HT1080 (cell line): ENCODE data around the gene SLC39A3. TPM values are rescaled to one million over a fixed set of nuclear protein-coding genes. Genes with fewer than 3 reads are reported as not detected.

Source experiments
- DNase-seq: peaks from one replicate; pipeline ENCODE4 v3.0.0-alpha.2; 2015; ENCODE audit warnings: low read depth
- total RNA-seq: library from RNA; depleted of rRNA; stranded (reverse); fragments of >200 nt; shearing (Covaris generic); gene quantifications from 2 replicates; pipeline ENCODE4 v1.2.3, GENCODE V29; 2014

The SLC39A3 gene
- total RNA-seq, 1 experiment from 2014 or later, result 57.3 TPM

DNA sequence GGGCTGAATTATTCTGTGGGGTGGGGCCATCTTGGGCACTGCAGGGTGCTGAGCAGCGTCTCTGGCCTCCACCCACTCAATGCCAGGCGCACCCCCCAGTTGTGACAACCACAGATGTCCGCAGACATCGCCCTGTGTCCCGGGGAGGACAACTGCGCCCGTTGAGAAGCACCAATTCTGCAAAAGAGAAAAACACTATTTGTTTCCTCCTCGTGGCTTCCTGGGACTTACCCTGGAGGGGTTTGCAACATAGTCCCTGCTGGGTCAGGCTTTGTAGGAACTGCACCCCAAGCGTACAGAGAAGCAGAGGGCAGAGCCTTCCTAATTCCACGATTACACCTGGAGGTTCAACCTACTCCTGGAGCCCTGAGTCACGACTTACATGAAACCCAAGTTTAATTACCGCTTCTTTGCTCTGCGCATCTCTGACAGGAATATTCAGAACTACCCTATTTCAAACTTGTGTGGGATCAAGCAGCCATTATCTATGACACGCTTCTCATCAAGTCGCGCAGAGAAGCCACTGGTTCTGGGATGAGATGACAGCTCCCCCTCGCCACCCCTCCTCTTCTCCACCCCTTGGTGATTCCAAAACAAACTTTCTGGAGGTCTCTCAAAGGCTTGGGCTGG is 11.1 kb upstream of the SLC39A3 start:
- DNase-seq, result no peak

DNA sequence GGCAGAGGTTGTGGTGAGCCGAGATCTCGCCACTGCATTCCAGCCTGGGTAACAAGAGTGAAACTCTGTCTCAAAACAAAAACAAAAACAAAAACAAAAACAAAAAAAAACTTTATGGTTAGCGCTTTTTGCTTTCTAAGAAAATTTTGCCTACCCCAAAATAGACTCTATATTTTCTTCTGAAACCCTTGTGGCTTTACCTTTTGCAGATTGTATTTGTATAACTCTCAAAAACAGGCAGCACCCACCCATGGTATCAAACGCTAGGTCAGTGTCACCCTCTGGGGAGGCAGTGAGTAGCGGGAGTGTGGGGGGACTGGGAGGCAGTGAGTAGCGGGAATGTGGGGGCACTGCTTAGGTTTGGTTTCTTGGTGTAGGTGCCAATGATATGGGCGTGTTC is 7.5 kb upstream of the SLC39A3 start:
- no peak for DNase-seq

DNA sequence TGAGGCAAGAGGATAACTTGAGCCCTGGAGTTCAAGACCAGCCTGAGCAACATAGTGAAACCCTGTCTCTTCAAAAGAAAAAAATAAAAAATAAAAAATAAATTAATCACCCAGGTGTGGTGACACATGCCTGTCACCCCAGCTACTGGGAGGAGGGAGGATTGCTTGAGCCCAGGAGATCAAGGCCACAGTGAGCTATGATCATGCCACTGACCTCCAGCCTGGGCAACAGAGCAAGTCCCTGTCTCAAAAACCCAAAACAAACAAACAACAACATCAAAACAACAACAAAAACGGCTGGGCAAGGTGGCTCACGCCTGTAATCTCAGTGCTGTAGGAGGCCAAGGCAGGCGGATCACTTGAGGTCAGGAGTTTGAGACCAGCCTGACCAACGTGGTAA is 4.3 kb upstream of the SLC39A3 start:
- DNase-seq, result no peak

DNA sequence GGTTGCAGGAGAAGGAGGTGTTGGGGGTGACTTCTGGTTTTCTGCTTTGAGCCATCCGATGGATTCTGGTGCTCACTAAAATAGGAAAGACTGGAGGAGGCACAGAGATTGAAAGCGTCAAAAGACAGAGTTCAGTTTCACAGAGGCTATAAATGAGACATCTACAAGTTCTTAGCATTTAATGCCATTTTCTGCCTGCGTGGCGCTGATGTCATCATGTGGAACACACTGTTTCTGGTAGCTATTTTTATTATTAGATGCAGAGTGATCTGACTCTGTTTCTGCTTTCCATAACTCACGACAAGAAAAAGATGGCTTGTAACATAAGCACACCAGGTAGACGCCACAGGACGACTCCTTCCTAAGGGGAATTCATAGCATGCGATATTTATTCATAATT is 3.3 kb upstream of the SLC39A3 start:
- DNase-seq, result no peak

DNA sequence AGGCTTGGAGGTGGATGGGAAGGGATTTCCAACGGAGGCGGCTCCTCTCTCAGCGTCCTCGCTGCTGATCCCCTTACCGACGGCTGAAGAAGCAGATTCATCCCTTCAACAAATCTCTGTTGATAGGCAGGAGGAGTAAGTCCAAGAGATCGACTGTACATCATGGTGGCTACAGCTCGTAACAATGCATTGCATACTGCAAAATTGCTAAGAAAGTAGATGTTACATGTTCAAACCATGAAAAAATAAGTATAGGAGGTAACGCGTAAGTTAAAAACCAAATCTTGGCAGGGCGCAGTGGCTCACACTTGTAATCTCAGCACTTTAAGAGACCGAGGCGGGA is 468 bp upstream of the SLC39A3 start:
- DNase-seq, result no peak

DNA sequence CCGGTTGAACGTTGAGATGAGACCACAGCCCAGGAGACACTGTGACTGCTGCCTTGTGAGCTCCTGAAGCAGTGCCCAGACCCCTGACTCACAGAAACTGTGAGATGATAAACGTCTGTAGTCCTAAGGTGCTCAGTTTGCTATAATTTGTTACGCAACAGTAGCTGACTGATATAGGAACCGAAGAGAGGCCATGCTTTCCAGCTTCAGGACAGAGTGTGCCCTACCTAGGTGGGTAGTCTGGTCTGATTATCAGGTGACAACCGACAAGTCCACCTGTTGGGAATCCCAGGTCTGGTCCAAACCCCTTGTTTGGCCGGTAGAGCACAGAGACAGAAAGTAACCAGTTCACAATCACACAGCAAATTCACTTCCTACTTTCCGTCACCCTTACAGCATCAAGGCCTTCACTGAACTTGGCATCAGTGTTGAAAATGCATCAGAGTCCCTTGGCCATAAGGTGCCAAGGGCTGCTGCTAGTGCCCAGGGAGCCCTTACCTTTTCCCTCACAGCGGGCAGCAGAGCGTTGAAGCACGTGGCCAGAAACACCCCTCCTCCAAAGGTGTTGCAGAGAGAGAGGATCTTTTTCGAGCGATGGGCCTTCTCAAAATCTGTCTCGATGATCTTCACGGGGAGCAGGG is 3.1 kb downstream of the SLC39A3 start:
- DNase-seq, result no peak

DNA sequence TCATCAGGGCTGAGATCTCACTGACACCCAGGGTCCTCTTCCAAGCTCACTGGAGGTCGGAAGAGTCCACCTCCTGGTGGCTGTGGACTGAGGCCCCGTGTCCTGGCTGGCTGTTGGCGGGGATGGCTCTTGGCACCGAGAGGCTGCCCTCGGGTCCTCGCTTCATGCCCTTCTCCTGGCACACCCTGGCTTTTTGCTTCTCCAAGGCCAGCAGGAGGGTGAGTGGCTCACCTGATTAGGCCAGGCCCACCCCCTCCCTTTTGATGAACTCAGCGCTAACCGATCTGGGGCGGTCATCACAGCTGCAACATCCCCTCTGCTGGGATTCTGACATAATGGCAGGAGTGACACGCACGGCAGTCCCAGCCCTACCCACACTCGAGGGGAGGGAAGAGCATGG is 4.4 kb downstream of the SLC39A3 start:
- DNase-seq, result no peak

DNA sequence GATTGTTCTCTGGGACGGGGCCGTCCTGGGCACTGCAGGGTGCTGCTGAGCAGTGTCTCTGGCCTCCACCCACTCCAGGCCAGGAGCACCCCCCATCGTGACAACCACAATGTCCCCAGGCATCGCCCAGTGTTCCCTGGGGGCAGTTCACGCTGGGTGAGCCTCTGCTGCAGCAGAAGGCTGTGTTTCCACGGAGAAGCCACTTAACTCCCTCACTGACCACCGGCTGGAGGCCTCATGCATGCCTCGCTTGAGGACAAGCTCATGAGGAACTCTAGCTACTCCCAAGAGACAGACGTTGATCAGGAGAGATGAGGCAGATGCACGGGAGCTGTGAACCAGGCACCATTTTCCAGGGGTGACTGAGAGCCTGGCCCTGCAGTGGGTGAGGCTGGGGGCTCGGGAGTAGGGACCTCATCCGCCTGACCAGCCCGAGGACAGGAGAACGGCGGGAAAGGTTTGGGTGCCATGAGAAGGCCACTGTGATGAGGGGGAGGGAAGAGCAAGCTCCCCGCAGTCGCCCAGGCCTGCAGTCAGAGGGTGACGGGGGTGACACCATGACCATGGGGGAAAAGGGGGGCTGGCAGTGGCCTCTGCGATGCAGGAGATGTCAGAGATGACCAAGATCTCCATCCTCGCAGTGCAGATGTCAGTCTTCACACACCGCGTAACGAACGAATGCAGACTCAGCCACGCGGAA is 5.1 kb downstream of the SLC39A3 start:
- no peak for DNase-seq

DNA sequence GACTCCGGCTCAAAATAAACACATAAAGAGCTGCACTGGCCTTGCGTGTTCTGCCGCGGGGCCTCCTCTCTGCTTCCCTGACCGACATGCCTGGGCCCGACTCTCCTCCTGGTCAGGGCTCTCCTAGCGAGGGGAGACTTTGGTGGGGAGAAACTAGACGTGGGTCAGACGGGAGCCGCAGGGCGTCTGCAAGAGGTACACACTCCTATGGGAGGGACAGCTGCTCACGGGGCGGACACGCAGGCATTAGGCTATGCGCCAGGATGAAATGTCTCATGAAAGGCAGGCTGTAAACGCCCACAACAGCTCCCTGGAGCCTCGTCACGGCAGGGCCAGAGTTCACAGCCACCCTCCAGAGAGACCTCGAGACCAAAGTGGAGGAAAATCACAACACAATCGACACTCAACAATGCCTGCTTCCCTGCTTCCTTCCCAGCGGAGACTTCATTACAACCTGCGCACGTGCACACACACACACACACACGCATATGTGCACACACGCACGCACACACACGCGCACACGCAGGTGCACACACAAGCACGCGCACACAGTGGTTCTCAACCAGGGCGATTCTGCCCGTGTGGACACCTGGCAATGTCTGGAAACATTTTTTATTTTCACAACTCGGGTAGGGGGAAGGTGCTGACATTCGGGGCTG is 5.8 kb downstream of the SLC39A3 start:
- DNase-seq, result no peak

DNA sequence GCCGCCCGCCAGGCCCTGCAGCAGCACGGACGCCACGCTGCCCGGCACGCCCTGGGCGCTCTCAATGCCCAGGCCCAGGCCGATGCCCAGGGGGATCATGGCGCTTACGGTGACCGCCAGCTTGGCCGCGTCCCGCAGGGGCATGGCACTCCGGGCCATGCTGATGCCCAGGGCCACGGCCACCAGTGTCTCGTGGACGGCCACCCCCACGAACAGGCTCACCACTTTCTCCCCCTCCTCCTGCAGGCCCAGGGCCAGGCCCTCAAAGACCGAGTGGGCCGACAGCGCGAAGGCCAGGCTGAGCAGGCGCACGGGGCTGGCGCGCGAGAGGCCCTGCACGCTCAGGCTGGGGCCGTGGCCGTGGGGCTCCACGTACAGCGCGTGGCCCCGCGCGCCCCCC is 6.9 kb downstream of the SLC39A3 start:
- DNase-seq, result no peak

DNA sequence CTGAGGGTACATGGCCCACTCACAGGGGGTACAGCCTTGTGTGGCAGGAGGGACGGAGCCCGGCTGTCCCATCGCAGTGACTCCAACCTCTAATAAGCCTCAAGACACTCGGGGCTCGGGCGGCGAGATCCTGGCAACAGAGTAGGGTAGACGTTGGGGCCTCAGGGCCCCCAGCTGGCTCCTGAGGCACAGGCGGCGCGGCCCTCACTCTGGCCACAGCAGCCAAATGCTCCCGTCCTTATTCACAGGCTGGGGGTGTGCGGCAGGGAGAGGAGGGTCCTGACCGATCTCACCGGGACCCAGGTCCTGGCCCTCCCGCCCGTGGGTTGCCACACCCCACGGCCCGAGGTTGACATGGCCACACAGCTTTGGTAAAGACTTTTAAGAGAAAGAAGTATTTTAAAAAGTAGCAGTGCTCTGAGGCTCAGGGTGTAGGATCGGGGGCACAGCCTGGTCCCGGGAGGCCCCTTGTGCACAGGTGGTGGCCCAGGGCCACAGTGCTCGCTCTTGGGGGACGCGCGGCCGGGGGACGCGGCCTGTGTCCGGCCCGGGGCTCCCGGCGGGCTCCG is 7.6 kb downstream of the SLC39A3 start:
- DNase-seq, result no peak

DNA sequence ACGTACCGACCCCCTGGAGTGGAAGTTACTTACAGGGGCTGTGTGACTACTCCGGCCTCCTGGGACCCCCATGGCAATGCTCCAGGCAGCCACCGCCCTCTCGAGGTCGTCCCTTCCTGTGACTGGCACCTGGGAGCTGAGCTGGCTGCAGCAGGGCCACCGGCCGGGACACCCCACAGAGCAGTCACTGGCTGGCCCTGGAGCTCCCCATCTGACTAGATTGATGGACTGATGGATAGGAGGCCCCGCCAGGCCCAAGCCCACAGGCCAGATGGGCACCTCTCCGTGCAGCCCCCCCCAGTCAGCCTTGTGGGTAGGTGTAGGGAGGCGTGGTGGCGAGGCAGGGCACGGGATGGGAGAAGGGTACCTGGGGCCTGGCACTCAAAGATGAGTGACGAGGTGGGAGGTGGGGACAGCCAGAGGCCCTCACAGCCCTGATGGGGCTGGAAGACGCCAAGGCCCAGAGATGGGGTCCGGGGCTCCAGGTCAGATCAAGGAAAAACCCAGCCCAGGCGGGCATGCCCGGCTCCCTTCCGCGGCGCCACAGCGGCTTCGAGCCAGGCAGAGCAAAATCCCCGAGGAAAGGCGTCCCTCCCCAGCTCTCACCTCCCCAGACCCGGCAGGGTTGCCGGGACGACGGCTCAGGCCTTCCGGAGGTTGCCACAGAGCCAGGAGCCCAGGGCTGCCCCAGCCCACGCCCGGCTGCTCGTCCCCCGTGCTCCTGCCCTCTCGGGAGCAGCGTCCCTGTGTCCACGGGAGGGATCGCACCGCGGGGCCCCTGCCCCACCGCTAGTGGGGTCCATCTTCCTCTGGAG is 8.4 kb downstream of the SLC39A3 start:
- no peak for DNase-seq

DNA sequence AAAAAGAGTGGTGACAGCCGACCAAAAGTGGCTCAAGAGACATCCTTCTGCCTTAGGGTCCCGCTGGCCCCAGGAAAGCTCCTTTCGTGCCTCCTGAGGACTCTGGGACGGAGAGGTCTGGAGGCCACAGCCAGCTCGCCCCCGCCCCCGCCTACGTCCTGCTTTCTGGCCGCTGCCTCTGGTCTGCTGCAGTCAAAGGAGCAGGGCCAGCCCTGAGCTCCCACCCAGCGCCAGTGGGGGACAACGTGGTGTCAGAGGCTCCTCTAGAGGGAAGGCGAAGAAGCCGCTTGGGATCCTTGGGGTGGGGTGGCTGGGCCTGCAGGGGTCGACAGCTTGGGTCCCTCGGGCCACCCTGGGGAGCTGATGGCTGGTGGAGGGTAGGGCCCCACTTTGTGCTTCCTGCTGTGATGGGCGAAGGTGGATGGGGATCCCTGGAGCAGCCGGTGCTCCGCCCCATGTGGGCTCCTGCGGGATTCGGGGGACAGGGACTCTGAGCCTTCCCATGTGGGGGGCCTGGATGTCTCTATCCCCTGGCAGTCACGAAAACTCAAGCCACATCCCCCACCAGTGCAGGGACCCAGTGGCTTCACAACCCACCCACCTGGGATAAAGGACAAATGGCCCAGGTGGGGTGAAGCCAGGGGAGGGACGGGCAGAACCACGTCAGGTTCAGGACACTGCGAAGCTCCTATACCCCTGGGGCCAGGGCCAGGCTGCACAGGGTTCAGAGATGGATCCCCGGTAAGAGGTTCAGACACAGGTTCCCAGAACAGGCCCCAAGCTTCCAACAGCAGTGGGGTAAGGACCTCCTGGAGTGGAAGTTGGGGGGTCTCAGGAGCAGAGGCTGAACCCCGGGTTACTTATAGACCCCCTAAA is 9.6 kb downstream of the SLC39A3 start:
- no peak for DNase-seq

DNA sequence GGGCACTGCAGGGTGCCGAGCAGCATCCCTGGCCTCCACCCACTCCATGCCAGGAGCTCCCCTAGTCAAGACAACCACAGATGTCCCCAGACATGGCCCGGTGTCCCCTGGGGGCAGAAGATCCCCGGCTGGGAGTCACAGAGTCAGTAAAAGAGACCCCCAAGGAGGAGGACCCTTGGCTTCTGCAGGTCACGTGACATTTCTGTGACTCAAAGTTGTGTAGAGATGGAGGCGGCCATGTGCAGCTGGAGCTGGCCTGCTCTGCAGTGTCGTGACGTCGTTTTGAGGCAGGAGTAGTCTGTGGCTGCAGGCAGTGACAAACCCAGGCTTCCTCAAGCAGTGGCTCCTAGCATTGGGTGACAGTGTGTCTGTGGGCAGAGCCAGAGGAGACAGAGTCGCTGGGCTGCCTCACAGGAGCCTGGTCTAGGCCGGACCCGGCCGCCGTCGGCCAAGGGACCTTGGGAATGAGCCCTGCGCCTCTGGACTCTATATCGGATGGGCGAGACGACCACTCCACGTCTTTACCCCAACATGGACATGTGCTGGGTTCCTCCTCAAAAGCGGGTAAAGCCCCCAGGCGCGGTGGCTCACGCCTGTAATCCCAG is 10.9 kb downstream of the SLC39A3 start:
- no peak for DNase-seq

DNA sequence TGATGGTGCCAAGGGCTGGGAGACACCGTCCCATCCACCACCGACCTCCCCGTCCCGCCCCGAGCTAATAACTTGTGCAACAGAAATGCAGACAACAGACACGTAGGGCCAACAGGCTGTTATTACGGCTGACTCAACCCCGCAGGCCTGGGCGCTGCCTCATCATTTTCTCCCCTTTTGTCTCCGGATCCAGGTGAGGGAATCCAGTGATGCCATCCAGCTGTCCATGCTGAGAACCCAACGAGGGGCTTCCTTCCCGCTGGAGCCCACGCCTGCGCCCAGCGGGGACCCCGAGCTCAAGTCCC is 12.2 kb downstream of the SLC39A3 start:
- DNase-seq, result no peak

DNA sequence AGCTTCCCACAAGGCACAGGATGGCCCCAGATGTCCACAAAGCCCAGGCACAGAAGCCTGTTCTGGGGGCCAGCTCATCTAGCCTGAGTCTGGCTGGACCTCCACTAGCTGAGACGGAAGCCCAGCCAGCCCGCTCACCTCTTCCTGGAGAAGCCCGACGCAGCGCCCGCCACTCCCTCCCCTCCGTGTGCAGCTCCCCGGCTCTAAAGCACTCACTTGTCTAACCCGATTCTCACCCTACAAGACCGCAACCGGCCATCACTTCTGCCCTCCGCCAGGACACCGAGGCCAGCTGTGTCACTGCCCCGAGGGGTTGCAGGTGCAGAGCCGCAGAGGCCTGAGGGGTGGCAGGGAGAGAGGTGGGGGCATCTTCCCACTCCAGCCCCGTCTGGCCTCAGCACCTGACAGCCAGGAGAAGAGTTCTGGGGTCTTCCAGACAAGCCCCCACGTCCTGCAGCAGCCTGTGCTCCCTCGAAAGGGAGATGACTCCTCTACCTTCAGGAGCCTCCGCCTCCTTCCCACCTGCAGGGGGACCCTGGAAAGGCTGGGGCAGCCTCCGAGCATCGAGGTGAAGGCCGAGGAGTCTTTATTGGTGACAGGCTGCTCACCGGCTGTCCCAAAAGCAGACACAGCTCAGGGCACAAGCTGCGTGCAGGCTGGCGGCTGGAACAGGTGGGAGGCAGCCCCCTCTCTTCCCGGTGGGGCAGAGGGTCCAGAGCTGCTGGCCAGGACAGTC is 12.7 kb downstream of the SLC39A3 start:
- no peak for DNase-seq

DNA sequence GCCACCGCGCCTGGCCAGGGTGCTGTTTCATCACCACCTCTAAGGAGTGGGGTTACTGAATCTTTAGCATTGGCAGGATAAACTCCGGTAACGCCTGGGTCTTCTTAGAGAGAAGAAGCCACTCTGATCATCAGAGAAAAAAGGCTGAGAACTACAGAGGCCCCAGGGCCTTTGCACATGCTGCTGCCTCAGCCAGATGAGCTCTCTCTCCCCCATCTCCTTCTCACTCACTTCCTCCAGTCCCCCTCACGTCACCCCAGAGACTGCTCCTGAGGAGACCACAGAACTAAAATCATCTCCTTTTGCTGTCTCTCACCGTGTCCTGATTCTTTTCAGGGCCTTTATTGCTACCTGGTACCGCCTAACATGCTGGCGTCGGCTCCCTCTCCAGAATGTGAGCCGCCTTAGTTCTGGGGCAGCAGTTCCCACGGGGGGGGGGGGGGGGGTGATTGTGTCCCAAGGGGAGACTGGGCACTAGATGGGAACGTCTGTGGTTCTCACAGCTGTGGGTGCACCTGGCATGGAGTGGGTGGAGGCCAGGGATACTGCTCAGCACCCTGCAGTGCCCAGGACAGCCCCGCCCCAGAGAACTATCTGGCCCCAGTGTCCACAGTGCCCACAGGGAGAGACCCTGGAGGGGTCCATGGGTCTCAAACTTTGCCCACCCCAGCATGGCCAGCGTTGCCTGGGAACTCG is 13.5 kb downstream of the SLC39A3 start:
- no peak for DNase-seq

DNA sequence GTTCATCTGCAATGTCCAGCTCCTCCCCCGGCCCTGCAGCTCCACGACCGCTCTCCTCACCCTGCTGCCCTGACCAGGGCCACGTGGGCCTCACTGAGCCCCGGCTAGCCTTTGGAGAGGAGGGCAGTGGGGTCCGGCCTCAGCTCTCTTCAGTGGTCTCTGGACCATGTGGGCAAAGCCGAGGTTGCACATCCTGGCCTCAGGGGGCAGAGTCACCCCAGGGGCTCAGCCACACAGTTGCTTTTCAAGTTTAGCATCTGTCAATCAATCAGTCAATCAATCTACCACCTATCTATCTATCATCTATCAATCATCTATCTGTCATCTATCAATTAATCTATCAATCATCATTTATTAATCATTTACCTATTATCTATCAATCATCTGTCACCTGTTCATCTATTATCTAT is 15.7 kb downstream of the SLC39A3 start:
- no peak for DNase-seq

DNA sequence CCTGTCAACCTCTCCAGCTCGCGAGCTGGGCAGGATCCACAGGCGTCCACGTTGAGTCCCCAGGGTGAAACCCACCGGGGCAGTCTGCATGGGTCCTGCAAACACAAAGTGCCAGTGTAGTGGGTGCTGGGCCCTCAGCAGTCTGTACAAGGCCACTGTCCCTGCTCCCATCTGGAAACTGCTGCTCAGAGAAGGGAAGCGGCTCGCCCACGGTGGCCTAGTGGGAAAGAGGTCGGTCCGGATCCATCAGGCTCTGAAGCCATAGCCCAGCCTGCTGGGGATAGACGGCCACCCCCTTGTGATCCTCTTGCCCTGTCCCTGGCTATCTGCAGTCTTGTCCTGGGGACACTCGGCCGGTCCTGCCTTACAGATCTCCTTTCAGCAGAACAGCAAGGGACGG is 16.1 kb downstream of the SLC39A3 start:
- DNase-seq, result no peak
